ENCODE data around the gene FUCA2. TPM values are rescaled to one million over a fixed set of nuclear protein-coding genes. Genes with fewer than 3 reads are reported as not detected.
A peak's percentile ranks its signal among the peaks of the same experiment; 100 is the strongest.

The FUCA2 gene
- 35.0 TPM for total RNA-seq
- long read RNA-seq, transcript FUCA2-201 (7 exons, 2,356 nt) = major isoform, 84 of 104 reads
- long read RNA-seq, partial matches to known transcripts = 5 of 104 reads
- long read RNA-seq, other reads (novel, unspliced or antisense) = 15 of 104 reads

- DNase-seq (peak; percentile 96), ATAC-seq (peak; percentile 87)
- intact Hi-C loops (cut with micrococcal nuclease) = no loop called here
Observed at GRCh38 chr6:143510991-143511891, at the start of gene FUCA2. Gene FUCA2, minus strand, starts transcription at chr6:143511720. Its CDS starts 86 bp downstream, at chr6:143511634.

GRCh38 chr6:143561105-143561704 is 49.7 kb upstream of the FUCA2 start:
- ATAC-seq (no peak), DNase-seq (no peak)
- intact Hi-C loops (cut with micrococcal nuclease) = no loop called here

GRCh38 chr6:143559051-143559660 is 47.6 kb upstream of the FUCA2 start:
- no peak for DNase-seq
- intact Hi-C loops (cut with micrococcal nuclease) = no loop called here
- no peak for ATAC-seq

GRCh38 chr6:143556529-143556928 is 45.0 kb upstream of the FUCA2 start:
- ATAC-seq (no peak), DNase-seq (no peak)
- intact Hi-C loops (cut with micrococcal nuclease) = no loop called here

DNA sequence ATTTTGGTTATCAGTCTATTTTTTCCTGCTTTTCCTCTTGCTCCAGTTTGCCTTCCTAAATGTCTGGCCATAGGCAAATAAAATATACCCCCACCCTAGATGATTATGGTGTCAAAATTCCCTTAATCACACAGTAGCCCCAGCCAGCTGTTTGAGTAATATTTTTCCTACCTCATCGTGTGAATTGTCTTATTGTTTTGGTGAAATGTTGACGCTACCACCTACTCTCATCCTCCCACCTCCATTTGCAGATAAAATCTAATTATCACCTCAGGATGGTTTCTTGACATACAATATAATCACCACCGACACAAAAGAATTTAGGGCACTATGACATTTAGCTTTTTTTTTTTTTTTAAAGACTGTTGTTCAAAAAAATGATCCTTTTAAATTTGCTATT is 44.1 kb upstream of the FUCA2 start:
- DNase-seq = no peak
- intact Hi-C loops (cut with micrococcal nuclease) = no loop called here
- no peak for ATAC-seq

GRCh38 chr6:143555071-143555492 is 43.6 kb upstream of the FUCA2 start:
- intact Hi-C loops (cut with micrococcal nuclease) = no loop called here
- DNase-seq (no peak), ATAC-seq (no peak)

- intact Hi-C loops (cut with micrococcal nuclease) = no loop called here
- ATAC-seq = no peak
Observed at GRCh38 chr6:143553337-143553736, 41.8 kb upstream of the FUCA2 start.

DNA sequence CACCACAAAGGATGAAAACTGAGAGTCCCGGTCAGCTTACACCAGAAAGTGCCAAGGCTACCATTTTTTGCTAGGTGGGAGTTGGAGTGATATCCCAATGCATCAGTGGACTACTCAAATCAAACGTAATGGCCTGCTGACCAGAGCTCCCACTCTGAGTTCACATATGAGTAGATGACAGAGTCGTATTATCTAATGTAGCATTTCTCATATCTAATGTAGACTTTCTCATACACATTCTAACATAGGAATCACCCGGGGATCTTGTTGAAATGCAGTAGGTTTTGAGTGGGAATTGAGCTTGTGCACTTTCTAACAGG is 38.4 kb upstream of the FUCA2 start:
- DNase-seq (no peak), ATAC-seq (no peak)
- intact Hi-C loops (cut with micrococcal nuclease) = no loop called here

More at GRCh38 chr6:143553337-143553736, 41.8 kb upstream of the FUCA2 start:
- DNase-seq = no peak

GRCh38 chr6:143549221-143549948 is 37.9 kb upstream of the FUCA2 start:
- intact Hi-C loops (cut with micrococcal nuclease) = no loop called here
- DNase-seq (no peak), ATAC-seq (no peak)

- intact Hi-C loops (cut with micrococcal nuclease) = no loop called here
- DNase-seq = no peak
- no peak for ATAC-seq
Observed at GRCh38 chr6:143546599-143546998, 35.1 kb upstream of the FUCA2 start.

DNA sequence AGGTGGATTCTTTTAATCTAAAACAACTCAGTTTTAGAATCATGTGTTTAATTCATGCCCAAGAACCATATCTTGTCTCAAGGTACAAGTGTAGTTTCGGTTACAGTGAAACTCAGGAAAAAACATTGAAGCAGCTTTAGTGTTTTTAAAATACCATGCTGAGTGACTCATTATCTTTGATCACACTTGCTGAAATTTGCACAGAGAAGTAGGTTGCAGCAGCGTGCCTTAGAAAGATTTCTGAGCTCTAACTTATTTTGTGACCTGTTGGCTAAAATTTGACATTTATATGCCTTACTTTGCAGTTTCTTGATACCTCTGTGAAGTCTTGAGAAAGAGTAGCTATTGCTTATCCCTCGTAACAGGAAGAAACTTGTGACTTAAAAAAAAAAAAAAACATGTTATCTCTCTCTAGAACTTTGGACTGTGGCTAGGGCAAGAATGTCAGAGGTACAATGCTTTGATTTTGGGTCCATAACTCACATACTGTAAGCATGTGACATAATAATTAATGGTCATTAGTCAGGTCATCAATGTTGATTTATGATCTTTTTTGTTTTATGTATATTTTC is 34.5 kb upstream of the FUCA2 start:
- intact Hi-C loops (cut with micrococcal nuclease) = no loop called here
- no peak for ATAC-seq
- no peak for DNase-seq

DNA sequence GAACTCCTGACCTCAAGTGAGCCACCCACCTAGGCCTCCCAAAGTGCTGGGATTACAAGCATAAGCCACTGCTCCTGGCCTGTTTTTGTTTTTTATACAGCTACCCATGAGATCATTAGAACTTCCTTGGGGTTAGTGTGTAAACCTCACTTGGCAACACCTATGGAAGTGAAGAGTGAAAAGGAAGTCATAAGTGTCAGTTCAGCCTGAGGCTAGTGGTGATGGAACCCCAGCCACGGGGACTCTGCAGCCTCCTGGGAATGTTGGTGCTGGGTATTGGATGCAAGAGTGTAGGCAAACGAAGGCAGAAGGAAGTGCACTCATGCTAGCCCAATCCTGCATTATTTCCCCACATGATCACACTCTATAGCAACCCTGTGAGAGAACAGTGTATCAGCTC is 33.6 kb upstream of the FUCA2 start:
- ATAC-seq (no peak), DNase-seq (no peak)
- intact Hi-C loops (cut with micrococcal nuclease) = no loop called here

DNA sequence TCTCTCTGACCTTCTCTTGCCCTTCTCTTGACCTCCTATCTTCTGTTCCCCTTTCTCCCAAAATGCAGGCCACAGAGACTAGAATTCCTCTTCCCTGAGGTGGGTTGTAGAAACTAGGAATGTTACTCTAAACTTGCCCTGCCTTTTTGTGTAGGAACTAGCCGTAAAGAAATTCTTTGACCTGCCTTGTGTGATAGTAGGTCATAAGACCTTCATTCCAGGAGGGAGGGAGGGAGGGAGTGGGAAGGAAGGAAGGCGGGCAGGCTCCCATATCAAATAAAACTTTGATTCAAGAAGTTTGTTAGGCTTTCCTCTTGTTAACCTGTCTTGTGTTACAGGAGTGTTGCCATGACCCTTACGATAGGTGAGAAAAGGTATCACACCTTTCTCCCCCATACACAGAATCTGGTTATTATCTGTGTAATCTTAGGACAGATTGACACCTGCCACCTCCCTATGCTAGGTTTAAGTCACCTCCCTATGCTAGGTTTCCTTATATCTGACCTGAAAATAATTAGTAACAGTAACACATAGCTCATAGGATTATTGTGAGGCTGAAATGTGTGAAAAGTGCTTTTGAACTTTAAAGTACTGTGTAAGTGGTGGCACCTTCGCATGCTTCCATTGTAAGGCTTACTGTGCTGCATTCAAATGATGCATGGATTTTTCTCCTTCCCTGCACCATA is 32.6 kb upstream of the FUCA2 start:
- intact Hi-C loops (cut with micrococcal nuclease) = no loop called here
- DNase-seq (no peak), ATAC-seq (peak; percentile 14)

DNA sequence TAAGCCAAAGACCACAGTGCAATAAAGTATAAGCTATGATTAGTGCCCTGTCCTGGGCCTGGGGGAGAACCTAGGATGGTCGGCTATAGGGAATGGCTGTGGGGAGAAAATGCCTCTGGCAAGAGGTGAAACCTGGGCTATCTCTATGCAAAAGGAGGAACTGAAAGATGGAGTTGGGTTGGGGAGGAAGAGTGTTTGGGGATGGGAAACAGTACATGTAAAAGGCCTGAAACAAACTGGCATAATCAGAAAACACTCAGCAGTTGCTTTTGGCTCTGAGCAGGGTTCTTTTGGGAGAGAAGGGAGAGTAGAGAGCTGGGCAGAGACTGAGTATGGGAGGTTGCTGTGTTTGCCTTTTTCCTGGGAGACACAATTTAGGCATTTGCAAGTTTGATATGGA is 31.9 kb upstream of the FUCA2 start:
- intact Hi-C loops (cut with micrococcal nuclease) = no loop called here
- no peak for DNase-seq
- peak; percentile 40 for ATAC-seq

GRCh38 chr6:143542888-143543287 is 31.4 kb upstream of the FUCA2 start:
- ATAC-seq (no peak), DNase-seq (no peak)
- intact Hi-C loops (cut with micrococcal nuclease) = no loop called here

DNA sequence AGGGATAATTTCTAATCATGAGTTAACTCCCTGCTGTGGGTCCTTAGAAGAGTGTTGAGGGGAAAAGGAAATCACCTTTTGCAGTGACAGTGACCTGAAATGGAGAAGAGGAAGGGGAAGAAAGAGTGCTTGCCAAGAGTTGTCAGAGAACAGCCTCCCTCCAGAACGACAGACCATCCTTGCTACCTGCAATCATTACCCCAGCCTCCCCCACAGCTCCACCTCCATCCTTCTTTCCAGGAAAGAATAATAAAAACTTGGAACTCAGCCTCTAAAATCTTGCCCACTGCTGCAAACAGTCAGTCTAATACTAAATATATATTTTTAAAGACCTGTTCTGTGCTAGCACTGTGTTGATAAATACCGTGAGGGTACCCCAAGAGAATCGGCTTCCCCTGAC is 28.7 kb upstream of the FUCA2 start:
- ATAC-seq (no peak), DNase-seq (no peak)
- intact Hi-C loops (cut with micrococcal nuclease) = no loop called here

GRCh38 chr6:143539734-143540133 is 28.2 kb upstream of the FUCA2 start:
- intact Hi-C loops (cut with micrococcal nuclease) = no loop called here
- ATAC-seq (no peak), DNase-seq (no peak)

DNA sequence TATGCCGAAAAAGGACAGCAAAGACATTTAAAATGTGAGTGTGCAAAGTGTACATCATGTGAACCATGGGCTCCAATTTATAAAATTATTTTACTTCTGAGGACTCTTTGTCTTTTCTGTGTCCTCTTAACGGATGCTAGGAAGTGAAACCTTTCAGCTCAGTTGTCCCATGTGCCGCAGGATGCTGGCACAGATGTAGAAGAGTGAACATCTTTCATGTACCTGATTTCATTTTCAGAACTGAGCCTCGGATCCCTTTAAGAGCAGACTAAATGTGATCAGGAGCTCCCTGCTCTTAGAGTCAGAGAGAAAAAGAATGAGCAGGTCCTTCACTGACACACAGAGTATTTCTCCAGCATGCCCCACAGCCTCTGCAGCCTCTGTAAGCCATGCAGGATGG is 27.6 kb upstream of the FUCA2 start:
- ATAC-seq (no peak), DNase-seq (no peak)
- intact Hi-C loops (cut with micrococcal nuclease) = no loop called here

DNA sequence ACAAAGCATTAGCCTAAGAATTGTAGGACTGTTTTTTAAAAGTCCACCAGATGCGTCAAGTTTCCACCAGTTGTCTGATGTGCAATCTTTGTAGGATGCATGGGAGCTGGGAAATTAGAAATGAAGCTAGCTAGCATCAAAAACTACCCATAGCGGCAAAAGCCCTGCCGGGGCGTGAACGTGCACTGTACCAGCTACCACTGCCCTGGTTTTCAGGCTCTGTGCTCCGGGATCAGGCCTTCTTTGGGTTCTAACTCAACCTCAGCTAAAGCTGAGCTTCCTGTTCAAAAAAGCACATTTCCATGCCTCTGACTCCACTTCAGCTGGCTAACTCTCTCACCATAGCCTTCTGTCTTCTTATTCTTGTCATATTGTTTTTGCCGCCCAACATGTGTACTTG is 26.9 kb upstream of the FUCA2 start:
- ATAC-seq (no peak), DNase-seq (no peak)
- intact Hi-C loops (cut with micrococcal nuclease) = no loop called here
